NK-92 treated with Interleukin-12 subunit alpha and Interleukin-12 subunit beta, amount 100 ng/mL, for 24 hours (cell line): ENCODE results near the gene RSPH9.
"Not testable (repeated sequence)": the region's sequence is repeated elsewhere in the genome, so short reads cannot be mapped to it uniquely, and the experiment has no call there.

ENCODE experiments used
- DNase-seq: peaks from one replicate; lab custom pipeline; 2025; lab: John Stamatoyannopoulos, UW

The RSPH9 gene

GRCh38 chr6:43629104-43629504 is 15.7 kb upstream of the RSPH9 start, which contains the start of gene GTPBP2:
Gene GTPBP2 (minus strand): TSS chr6:43629264. CDS start chr6:43629162, 102 bp downstream.
- DNase-seq, result peak; percentile 96

- DNase-seq, result peak; percentile 88
Observed at GRCh38 chr6:43629505-43630300, 15.1 kb upstream of the RSPH9 start.

- no peak for DNase-seq
Observed at GRCh38 chr6:43630980-43631619, 13.7 kb upstream of the RSPH9 start.

GRCh38 chr6:43633002-43633401 is 11.8 kb upstream of the RSPH9 start:
- not testable (repeated sequence) for DNase-seq

GRCh38 chr6:43634702-43635303 is 10.0 kb upstream of the RSPH9 start:
- DNase-seq, result no peak

- peak; percentile 80 for DNase-seq
Observed at GRCh38 chr6:43635387-43636307, 9.2 kb upstream of the RSPH9 start, which contains the start of gene MAD2L1BP. Gene MAD2L1BP (plus strand): TSS chr6:43635840. CDS start chr6:43635876, 36 bp downstream.

GRCh38 chr6:43636308-43636659 is 8.6 kb upstream of the RSPH9 start:
- no peak for DNase-seq

GRCh38 chr6:43639984-43640800 is 4.6 kb upstream of the RSPH9 start:
- DNase-seq, result no peak

GRCh38 chr6:43645613-43645964 is 753 bp downstream of the RSPH9 start:
- no peak for DNase-seq

- no peak for DNase-seq
Observed at GRCh38 chr6:43647613-43648012, 2.8 kb downstream of the RSPH9 start.

GRCh38 chr6:43648248-43648647 is 3.4 kb downstream of the RSPH9 start:
- DNase-seq, result no peak

- DNase-seq, result not testable (repeated sequence)
Observed at GRCh38 chr6:43652822-43653221, 8.0 kb downstream of the RSPH9 start.

- no peak for DNase-seq
Observed at GRCh38 chr6:43657221-43657802, 12.5 kb downstream of the RSPH9 start.

- no peak for DNase-seq
Observed at GRCh38 chr6:43658161-43658560, 13.3 kb downstream of the RSPH9 start.

GRCh38 chr6:43662948-43663347 is 18.1 kb downstream of the RSPH9 start:
- DNase-seq, result not testable (repeated sequence)

GRCh38 chr6:43665376-43665775 is 20.5 kb downstream of the RSPH9 start:
- DNase-seq, result no peak

- no peak for DNase-seq
Observed at GRCh38 chr6:43666196-43666920, 21.5 kb downstream of the RSPH9 start.

- DNase-seq, result peak; percentile 61
Observed at GRCh38 chr6:43667245-43668150, 22.7 kb downstream of the RSPH9 start.
